ENCODE data around the gene PFKFB4.

DNA sequence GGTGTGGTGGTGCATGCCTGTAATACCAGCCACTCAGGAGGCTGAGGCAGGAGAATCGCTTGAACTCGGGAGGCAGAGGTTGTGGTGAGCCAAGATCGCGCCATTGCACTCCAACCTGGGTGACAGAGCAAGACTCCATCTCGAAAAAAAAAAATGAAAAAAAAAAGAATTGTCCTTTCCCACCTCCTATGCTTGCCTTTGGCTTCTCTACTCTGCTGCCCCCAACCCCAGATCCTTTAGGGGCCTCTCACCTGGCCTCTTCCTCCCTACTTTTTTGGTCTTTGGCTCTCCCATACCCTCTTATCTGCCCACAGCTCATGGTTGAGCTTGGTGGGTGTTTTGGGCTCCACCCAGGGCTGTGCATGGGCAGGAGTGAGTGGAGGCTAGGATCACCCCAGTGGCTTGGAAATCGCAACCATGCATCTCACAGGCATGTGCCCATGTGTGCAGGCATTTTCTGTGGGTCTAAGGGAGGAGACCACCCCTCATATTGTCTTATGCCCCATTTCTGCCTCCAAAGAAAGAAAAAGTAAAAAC, 50.6 kb downstream of the PFKFB4 start:
- TF ChIP-seq, protein P1, sequence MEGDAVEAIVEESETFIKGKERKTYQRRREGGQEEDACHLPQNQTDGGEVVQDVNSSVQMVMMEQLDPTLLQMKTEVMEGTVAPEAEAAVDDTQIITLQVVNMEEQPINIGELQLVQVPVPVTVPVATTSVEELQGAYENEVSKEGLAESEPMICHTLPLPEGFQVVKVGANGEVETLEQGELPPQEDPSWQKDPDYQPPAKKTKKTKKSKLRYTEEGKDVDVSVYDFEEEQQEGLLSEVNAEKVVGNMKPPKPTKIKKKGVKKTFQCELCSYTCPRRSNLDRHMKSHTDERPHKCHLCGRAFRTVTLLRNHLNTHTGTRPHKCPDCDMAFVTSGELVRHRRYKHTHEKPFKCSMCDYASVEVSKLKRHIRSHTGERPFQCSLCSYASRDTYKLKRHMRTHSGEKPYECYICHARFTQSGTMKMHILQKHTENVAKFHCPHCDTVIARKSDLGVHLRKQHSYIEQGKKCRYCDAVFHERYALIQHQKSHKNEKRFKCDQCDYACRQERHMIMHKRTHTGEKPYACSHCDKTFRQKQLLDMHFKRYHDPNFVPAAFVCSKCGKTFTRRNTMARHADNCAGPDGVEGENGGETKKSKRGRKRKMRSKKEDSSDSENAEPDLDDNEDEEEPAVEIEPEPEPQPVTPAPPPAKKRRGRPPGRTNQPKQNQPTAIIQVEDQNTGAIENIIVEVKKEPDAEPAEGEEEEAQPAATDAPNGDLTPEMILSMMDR (IDR thresholded peaks at IDR 0.05) = no peak
- TF ChIP-seq POLR2A (IDR thresholded peaks at IDR 0.05) = no peak
